HEK293 (cell line): ENCODE measurements around the gene CDX1.

Source experiments
- CTCF ChIA-PET: fragments of 350-600 bp; formaldehyde crosslinking; extraction: SDS; loops from one replicate; lab custom pipeline; 2021; ENCODE audit warnings: antibody characterized with exemption; lab: Yijun Ruan, JAX
- POLR2A ChIA-PET: fragments of 300-600 bp; formaldehyde crosslinking; extraction: SDS; loops from one replicate; lab custom pipeline; 2020; ENCODE audit warnings: antibody characterized with exemption, inconsistent platforms; lab: Yijun Ruan, JAX
- H3K27ac ChIP-seq: fragments of 200-500 bp; sonication (Bioruptor generic); 2 replicates; pipeline ENCODE4 v1.5.1; 2014; ENCODE audit warnings: low read depth, low read length, control low read depth, inconsistent platforms; ENCODE audit errors: extremely low read depth
- H3K36me3 ChIP-seq, 2 experiments: fragments of 200-500 bp in 1 of 2; sonication (Bioruptor generic) in 1 of 2; 1 replicate in 1 of 2; 2 replicates in 1 of 2; pipeline ENCODE4 v1.5.1; 2014 to 2017; ENCODE audit warnings: inconsistent platforms in 2 of 2, low read length in 2 of 2; ENCODE audit not compliant: control insufficient read depth in 2 of 2, insufficient read depth in 1 of 2
- H3K4me1 ChIP-seq: fragments of 200-500 bp; sonication (Bioruptor generic); 2 replicates; pipeline ENCODE4 v1.5.1; 2014; ENCODE audit warnings: mild to moderate bottlenecking, low read length, inconsistent platforms; ENCODE audit not compliant: control insufficient read depth, insufficient read depth
- H3K4me3 ChIP-seq: 2 replicates; pipeline ENCODE4 v1.5.1; 2011; ENCODE audit warnings: low read depth, mild to moderate bottlenecking, control low read depth, low read length, moderate library complexity
- H3K9me3 ChIP-seq: fragments of 200-500 bp; sonication (Bioruptor generic); 2 replicates; pipeline ENCODE4 v1.5.1; 2014; ENCODE audit warnings: low read depth, low read length, inconsistent platforms; ENCODE audit not compliant: control insufficient read depth, insufficient read depth
- BCL11A ChIP-seq: fragments of 450-650 bp; formaldehyde crosslinking; IDR thresholded peaks from 2 replicates; pipeline ENCODE4 v1.5.1; 2016; ENCODE audit warnings: low read depth, missing biosample characterization, missing genetic modification characterization
- GLI4 ChIP-seq: fragments of 450-650 bp; formaldehyde crosslinking; IDR thresholded peaks from 2 replicates; pipeline ENCODE4 v1.5.1; 2016; ENCODE audit warnings: missing biosample characterization, missing genetic modification characterization
- HOXA7 ChIP-seq: sonication (generic); formaldehyde crosslinking; IDR thresholded peaks from 2 replicates; pipeline ENCODE4 v1.8.1; 2022; ENCODE audit warnings: missing genetic modification reagents, borderline replicate concordance
- PATZ1 ChIP-seq: fragments of 450-650 bp; formaldehyde crosslinking; IDR thresholded peaks from 2 replicates; pipeline ENCODE4 v1.5.1; 2016; ENCODE audit warnings: missing biosample characterization, missing genetic modification characterization
- PBX3 ChIP-seq: sonication (generic); formaldehyde crosslinking; IDR thresholded peaks from 2 replicates; pipeline ENCODE4 v1.8.1; 2022; ENCODE audit warnings: mild to moderate bottlenecking, moderate library complexity, missing genetic modification reagents
- REST ChIP-seq: fragments of 450-650 bp; formaldehyde crosslinking; IDR thresholded peaks from 2 replicates; pipeline ENCODE4 v1.5.1; 2016; ENCODE audit warnings: missing biosample characterization, missing genetic modification characterization
- TSHZ1 ChIP-seq: fragments of 450-650 bp; formaldehyde crosslinking; IDR thresholded peaks from 2 replicates; pipeline ENCODE4 v1.5.1; 2016; ENCODE audit warnings: missing biosample characterization, missing genetic modification characterization, borderline replicate concordance
- ZBTB48 ChIP-seq: fragments of 450-650 bp; formaldehyde crosslinking; IDR thresholded peaks from 2 replicates; pipeline ENCODE4 v1.5.1; 2016; ENCODE audit warnings: missing biosample characterization, missing genetic modification characterization
- ZFP41 ChIP-seq: fragments of 450-650 bp; formaldehyde crosslinking; IDR thresholded peaks from 2 replicates; pipeline ENCODE4 v1.5.1; 2016; ENCODE audit warnings: missing biosample characterization, missing genetic modification characterization, borderline replicate concordance
- ZNF114 ChIP-seq: fragments of 450-650 bp; formaldehyde crosslinking; IDR thresholded peaks from 2 replicates; pipeline ENCODE4 v1.5.0; 2017; ENCODE audit warnings: missing biosample characterization, missing genetic modification characterization
- ZNF169 ChIP-seq: fragments of 450-650 bp; formaldehyde crosslinking; IDR thresholded peaks from 2 replicates; pipeline ENCODE4 v1.5.1; 2016; ENCODE audit warnings: missing biosample characterization, missing genetic modification characterization
- ZNF184 ChIP-seq: fragments of 450-650 bp; IDR thresholded peaks from 2 replicates; pipeline ENCODE4 v1.5.1; 2018; ENCODE audit warnings: missing biosample characterization, mild to moderate bottlenecking, missing genetic modification characterization
- ZNF426 ChIP-seq: fragments of 450-650 bp; formaldehyde crosslinking; IDR thresholded peaks from 2 replicates; pipeline ENCODE4 v1.5.1; 2017; ENCODE audit warnings: missing biosample characterization, missing genetic modification characterization, mild to moderate bottlenecking, inconsistent platforms, moderate library complexity
- ZNF48 ChIP-seq: fragments of 450-650 bp; formaldehyde crosslinking; IDR thresholded peaks from 2 replicates; pipeline ENCODE4 v1.5.1; 2016; ENCODE audit warnings: missing biosample characterization, missing genetic modification characterization
- ZNF544 ChIP-seq: fragments of 450-650 bp; formaldehyde crosslinking; IDR thresholded peaks from 2 replicates; pipeline ENCODE4 v1.5.0; 2017; ENCODE audit warnings: missing biosample characterization, missing genetic modification characterization
- ZNF580 ChIP-seq: fragments of 450-650 bp; formaldehyde crosslinking; IDR thresholded peaks from 2 replicates; pipeline ENCODE4 v1.5.1; 2016; ENCODE audit warnings: missing biosample characterization, missing genetic modification characterization
- ZNF707 ChIP-seq: fragments of 450-650 bp; formaldehyde crosslinking; IDR thresholded peaks from 2 replicates; pipeline ENCODE4 v1.5.1; 2016; ENCODE audit warnings: missing biosample characterization, missing genetic modification characterization
- ZNF830 ChIP-seq: fragments of 450-650 bp; IDR thresholded peaks from 2 replicates; pipeline ENCODE4 v1.5.0; 2018; ENCODE audit warnings: missing biosample characterization, missing genetic modification characterization, low read depth, mild to moderate bottlenecking, moderate library complexity
- TF ChIP-seq, protein P1 (sequence below): fragments of 450-650 bp; IDR thresholded peaks from 2 replicates; pipeline ENCODE4 v1.5.1; 2018; ENCODE audit warnings: missing biosample characterization, mild to moderate bottlenecking, missing genetic modification characterization

CDX1 gene

DNA sequence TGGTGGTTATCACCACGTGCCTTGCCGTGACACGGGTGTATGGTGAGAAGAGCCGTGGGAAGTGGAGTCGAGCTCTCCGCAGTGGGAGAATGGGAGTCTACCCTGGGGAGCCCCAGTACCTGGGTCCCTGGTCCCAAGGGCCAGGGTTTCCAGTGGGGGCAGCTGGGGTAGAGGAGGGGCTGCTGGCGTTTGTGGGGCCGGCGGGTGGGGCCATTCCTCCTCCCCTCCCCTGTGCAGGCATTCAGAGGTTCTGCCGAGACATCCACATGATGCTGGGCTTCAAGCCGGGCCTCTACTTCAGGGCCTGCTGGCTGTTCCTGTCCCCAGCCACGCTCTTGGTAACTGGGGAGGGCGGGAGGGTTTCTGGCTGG is 38.0 kb downstream of the CDX1 start:
- ChIA-PET CTCF (interaction anchor here (1.0 kb wide), 1 partner anchor 24 kb away, joined by 3 read pairs; no protein-coding TSS in a partner anchor), POLR2A (no interaction called here)

DNA sequence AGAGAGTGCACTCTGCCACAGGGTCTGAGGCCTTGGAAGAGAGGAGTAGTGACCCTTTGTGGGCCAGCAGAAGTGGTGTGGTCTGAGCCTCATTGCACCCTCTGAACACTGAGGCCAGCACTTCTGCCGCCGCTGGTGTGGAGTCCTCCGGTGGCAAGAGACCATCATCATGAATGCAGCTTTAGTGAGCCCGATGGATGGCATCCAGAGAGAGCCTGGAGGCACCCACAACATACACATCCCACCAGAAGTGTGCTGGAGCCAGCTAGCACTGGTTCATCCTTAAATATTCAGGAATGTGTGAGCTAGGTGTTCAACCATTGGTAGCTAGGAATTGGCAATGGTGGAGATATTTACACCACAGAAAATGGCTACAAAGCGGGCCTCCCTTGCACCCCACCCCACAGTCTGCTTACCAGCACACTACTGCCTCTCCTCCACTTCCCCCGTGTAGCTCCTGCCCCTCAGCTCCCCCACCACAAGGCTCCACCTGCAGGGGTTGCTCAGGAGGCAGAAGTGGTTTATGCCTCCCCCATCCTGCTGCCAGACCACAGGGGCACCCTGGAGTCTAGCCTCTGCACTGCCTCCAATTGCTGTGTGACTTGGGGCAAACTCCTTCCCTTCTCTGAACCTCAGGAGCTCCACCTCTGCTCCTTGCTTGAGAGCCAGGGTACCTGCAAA is 39.7 kb downstream of the CDX1 start:
- no peaks in the 10 kb centered on the region for H3K4me1 ChIP-seq
- H3K27ac ChIP-seq, result no peak overlapping the region
- no peaks in the 10 kb centered on the region for H3K36me3 ChIP-seq
- TF ChIP-seq ZNF48 (tag by site-specific recombination) (no peak), PATZ1 (tag by site-specific recombination) (no peak), ZNF830 (tag by site-specific recombination) (no peak), ZNF169 (tag by site-specific recombination) (no peak), GLI4 (tag by site-specific recombination) (no peak), ZNF544 (tag by site-specific recombination) (no peak), ZNF426 (tag by site-specific recombination) (no peak)
- POLR2A ChIA-PET, result no interaction called here
- H3K9me3 ChIP-seq, result no peaks in the 10 kb centered on the region
- CTCF ChIA-PET, result interaction anchor here (0.5 to 1.5 kb wide), 6 partner anchors 10 to 353 kb away, joined by 3 to 4 read pairs (median 4); no protein-coding TSS in a partner anchor
- no peak overlapping the region for H3K4me3 ChIP-seq

More for the DNA sequence above, 38.0 kb downstream of the CDX1 start:
- Histone ChIP-seq H3K4me3 (no peak overlapping the region), H3K27ac (no peak overlapping the region), H3K36me3 (no peaks in the 10 kb centered on the region), H3K4me1 (no peaks in the 10 kb centered on the region)
- TF ChIP-seq ZNF114 (tag by site-specific recombination) (no peak), PBX3 (no peak), ZBTB48 (no peak), REST (no peak), ZNF580 (tag by site-specific recombination) (no peak), ZNF184 (no peak), ZNF707 (tag by site-specific recombination) (no peak)
- TF ChIP-seq, all 188 proteins: peak for 0
- H3K9me3 ChIP-seq, result no peaks in the 10 kb centered on the region

GRCh38 chr5:150206779-150207115 is 40.2 kb downstream of the CDX1 start:
- ChIA-PET CTCF (interaction anchor here (0.5 to 1.5 kb wide), 6 partner anchors 9 to 354 kb away, joined by 3 to 4 read pairs (median 4); no protein-coding TSS in a partner anchor), POLR2A (no interaction called here)
- no peaks in the 10 kb centered on the region for H3K36me3 ChIP-seq
- no peak overlapping the region for H3K4me3 ChIP-seq
- no peaks in the 10 kb centered on the region for H3K9me3 ChIP-seq
- no peaks in the 10 kb centered on the region for H3K4me1 ChIP-seq
- H3K27ac ChIP-seq, result no peak overlapping the region
- TF ChIP-seq TSHZ1 (no peak), BCL11A (no peak), HOXA7 (CRISPR knock-in tag) (no peak), ZFP41 (no peak)
- TF ChIP-seq, protein P1, sequence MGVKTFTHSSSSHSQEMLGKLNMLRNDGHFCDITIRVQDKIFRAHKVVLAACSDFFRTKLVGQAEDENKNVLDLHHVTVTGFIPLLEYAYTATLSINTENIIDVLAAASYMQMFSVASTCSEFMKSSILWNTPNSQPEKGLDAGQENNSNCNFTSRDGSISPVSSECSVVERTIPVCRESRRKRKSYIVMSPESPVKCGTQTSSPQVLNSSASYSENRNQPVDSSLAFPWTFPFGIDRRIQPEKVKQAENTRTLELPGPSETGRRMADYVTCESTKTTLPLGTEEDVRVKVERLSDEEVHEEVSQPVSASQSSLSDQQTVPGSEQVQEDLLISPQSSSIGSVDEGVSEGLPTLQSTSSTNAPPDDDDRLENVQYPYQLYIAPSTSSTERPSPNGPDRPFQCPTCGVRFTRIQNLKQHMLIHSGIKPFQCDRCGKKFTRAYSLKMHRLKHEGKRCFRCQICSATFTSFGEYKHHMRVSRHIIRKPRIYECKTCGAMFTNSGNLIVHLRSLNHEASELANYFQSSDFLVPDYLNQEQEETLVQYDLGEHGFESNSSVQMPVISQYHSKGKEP, result no peak
